Heart right ventricle (tissue), 16 donors: ENCODE measurements around the gene RAP1GAP. TPM values are rescaled to one million over a fixed set of nuclear protein-coding genes. Genes with fewer than 3 reads are reported as not detected.

ENCODE experiments used
- ATAC-seq, 8 donors: fragments of 200-7000 bp; cut with Tn5 transposase; one replicate each; pipeline ENCODE4 v1.9.1; 2020; ENCODE audit warnings: mild to moderate bottlenecking in 8 of 8, moderate library complexity in 8 of 8, moderate number of reproducible peaks in 1 of 8
- DNase-seq, 2 donors: peaks; one replicate each; pipeline ENCODE4 v3.0.0-alpha.2; 2020
- H3K27ac ChIP-seq, 10 donors: fragments of 200-600 bp; sonication (generic) in 2 of 10; one replicate each; pipeline versions ENCODE4 v1.5.0 to v1.8.0; 2020 to 2022; ENCODE audit warnings: mild to moderate bottlenecking in 3 of 10
- H3K27me3 ChIP-seq, 7 donors: fragments of 200-600 bp; one replicate each; pipeline ENCODE4 v1.8.0; 2021 to 2022; ENCODE audit warnings: mild to moderate bottlenecking in 2 of 7
- H3K36me3 ChIP-seq, 9 donors: fragments of 200-600 bp; sonication (generic) in 1 of 9; one replicate each; pipeline versions ENCODE4 v1.5.0 to v1.8.0; 2020 to 2022; ENCODE audit warnings: mild to moderate bottlenecking in 2 of 9
- H3K4me1 ChIP-seq, 9 donors: fragments of 200-600 bp; sonication (generic) in 1 of 9; one replicate each; pipeline versions ENCODE4 v1.5.0 to v1.8.0; 2020 to 2022; ENCODE audit warnings: mild to moderate bottlenecking in 4 of 9
- H3K4me3 ChIP-seq, 10 donors: fragments of 200-600 bp; sonication (generic) in 2 of 10; one replicate each; pipeline versions ENCODE4 v1.5.0 to v1.8.0; 2020 to 2022; ENCODE audit warnings: mild to moderate bottlenecking in 7 of 10, moderate library complexity in 2 of 10
- H3K9me3 ChIP-seq, 11 donors: fragments of 200-600 bp in 10 of 11; sonication (generic) in 2 of 11; one replicate each; pipeline versions ENCODE4 v1.5.0 to v1.8.0; 2013 to 2022; ENCODE audit warnings: mild to moderate bottlenecking in 2 of 11, control low read depth in 1 of 11, moderate library complexity in 1 of 11
- CTCF ChIP-seq, 9 donors: fragments of 200-600 bp; sonication (generic) in 2 of 9; IDR thresholded peaks; one replicate each; pipeline versions ENCODE4 v1.5.0 to v1.8.0; 2021 to 2022; ENCODE audit warnings: antibody characterized with exemption in 9 of 9, mild to moderate bottlenecking in 5 of 9, moderate library complexity in 1 of 9
- WGBS, 2 donors: extraction: QIAGEN DNeasy Blood & Tissue Kit; methylation state at CpG; one replicate each; pipeline ENCODE4 v1.1.7; 2013; ENCODE audit warnings: inconsistent platforms in 1 of 2; 5-methylcytosine and 5-hydroxymethylcytosine counted together
- intact Hi-C, 10 donors: fragments of 100-400 bp; cut with DNase I; formaldehyde crosslinking; loops; one replicate each; pipeline versions ENCODE4 v1.11.1 to v1.14.2; 2022
- polyA plus RNA-seq, 2 donors: library from polyadenylated mRNA; stranded (reverse); fragments of 200-250 nt; gene quantifications; one replicate each; pipeline ENCODE4 v1.2.3, GENCODE V29; 2013
- total RNA-seq, 10 donors: library from RNA; stranded (reverse); fragmentation: NEBNext Ultra II Directional in 3 of 10; extraction: Animal tissue kit (Norgen Biotek cat#: 25700) in 3 of 10; gene quantifications; one replicate each; pipeline versions ENCODE4 v1.2.1 to v1.2.4, GENCODE V29; 2021 to 2023
- donor health status: Arrhythmogenic right ventricular cardiomyopathy.
- donor health status: ischemic (EF 13 %, LVEDD 7.1; RV severe dilation, severe dysfunction).
- donor health status: healthy with polysubstance abuse.
- donor health status: DM: no; HTN: yes; CAD: no.
- donor health status: DM: no; HTN: no; CAD: no.
- donor health status: ischemic (EF 25% LVEDD 6.9; RV normal size, moderate dysfunction).
- donor health status: ischemic (EF 25% LVEDD 5.7; RV mildly dilated, moderate dysfunction).
- donor health status: healthy.
- donor health status: DM: yes; HTN: yes; CAD: no.
- donor health status: Ischemic cardiomyopathy.
- donor health status: ischemic (EF 35%, LVEDD 5.7; RV mildly dilated, moderate dysfunction).
- donor health status: nonischemic (EF 11% LVEDD 7.7; RV severe dilation, severe dysfunction).
- donor health status: DM: yes; HTN: yes; CAD: no.
- donor health status: PGD.
- donor health status: ischemic (EF 29% LVEDD 5.4; RV normal size, mild dysfunction).
- donor health status: nonischemic (EF 23%, LVEDD 6.1; RV moderate dilation, normal function).

The RAP1GAP gene
- total and polyA plus RNA-seq, 12 donors = 0.42 to 5.9 (median 4.0) TPM

DNA sequence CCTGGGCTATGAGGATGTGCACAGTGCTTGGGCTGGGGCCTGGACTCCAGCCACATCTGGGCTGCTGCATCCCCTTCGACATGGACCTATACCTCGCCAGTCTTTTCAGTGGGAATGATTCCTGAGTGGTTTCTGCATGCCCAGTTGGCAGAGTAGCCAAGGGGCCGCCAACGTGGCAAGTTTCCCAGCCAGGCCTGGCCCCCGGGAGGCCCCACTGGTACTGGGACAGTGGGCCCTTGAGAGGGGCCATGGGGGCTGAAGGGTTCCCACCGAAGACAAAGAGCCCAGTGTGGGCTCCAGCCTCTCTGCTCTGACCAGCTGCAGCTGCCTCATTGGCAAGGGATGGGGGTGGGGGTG is 15.4 kb downstream of the RAP1GAP start:
- WGBS, 2 donors = 65% methylated on average over 6 of the region's 6 CpGs
- H3K4me3 ChIP-seq = no peak overlapping the region
- no peak overlapping the region for H3K27ac ChIP-seq
- DNase-seq (no peak), ATAC-seq (no peak)
- H3K36me3 ChIP-seq = no peaks in the 10 kb centered on the region
- TF ChIP-seq CTCF (IDR thresholded peaks at IDR 0.05) = no peak
- H3K27me3 ChIP-seq = peaks cover 0 to 37% (median 3%) of the 10 kb centered on the region in 7 donors
- intact Hi-C loops = loop anchor here in 7 of 10 donors (5.0 to 10.0 kb wide), 7 partner anchors 79 to 419 kb away; partner anchors contain the start of gene ALPL (in 1 of the 7)
- no peaks in the 10 kb centered on the region for H3K9me3 ChIP-seq
- H3K4me1 ChIP-seq = peaks cover 6 to 8% (median 7%) of the 10 kb centered on the region in 9 donors

GRCh38 chr1:21652937-21653743 is 16.0 kb downstream of the RAP1GAP start:
- WGBS, 2 donors = 63 to 74% methylated on average over 10 of the region's 10 CpGs
- intact Hi-C loops = loop anchor here in 7 of 10 donors (5.0 to 10.0 kb wide), 7 partner anchors 78 to 418 kb away; partner anchors contain the start of gene ALPL (in 1 of the 7)
- H3K4me3 ChIP-seq = no peak overlapping the region
- peaks cover 6 to 8% (median 7%) of the 10 kb centered on the region in 9 donors for H3K4me1 ChIP-seq
- H3K27me3 ChIP-seq = peaks cover 0 to 39% (median 9%) of the 10 kb centered on the region in 7 donors
- ATAC-seq (no peak), DNase-seq (no peak)
- H3K9me3 ChIP-seq = no peaks in the 10 kb centered on the region
- TF ChIP-seq CTCF (IDR thresholded peaks at IDR 0.05) = no peak
- H3K36me3 ChIP-seq = no peaks in the 10 kb centered on the region
- no peak overlapping the region for H3K27ac ChIP-seq

DNA sequence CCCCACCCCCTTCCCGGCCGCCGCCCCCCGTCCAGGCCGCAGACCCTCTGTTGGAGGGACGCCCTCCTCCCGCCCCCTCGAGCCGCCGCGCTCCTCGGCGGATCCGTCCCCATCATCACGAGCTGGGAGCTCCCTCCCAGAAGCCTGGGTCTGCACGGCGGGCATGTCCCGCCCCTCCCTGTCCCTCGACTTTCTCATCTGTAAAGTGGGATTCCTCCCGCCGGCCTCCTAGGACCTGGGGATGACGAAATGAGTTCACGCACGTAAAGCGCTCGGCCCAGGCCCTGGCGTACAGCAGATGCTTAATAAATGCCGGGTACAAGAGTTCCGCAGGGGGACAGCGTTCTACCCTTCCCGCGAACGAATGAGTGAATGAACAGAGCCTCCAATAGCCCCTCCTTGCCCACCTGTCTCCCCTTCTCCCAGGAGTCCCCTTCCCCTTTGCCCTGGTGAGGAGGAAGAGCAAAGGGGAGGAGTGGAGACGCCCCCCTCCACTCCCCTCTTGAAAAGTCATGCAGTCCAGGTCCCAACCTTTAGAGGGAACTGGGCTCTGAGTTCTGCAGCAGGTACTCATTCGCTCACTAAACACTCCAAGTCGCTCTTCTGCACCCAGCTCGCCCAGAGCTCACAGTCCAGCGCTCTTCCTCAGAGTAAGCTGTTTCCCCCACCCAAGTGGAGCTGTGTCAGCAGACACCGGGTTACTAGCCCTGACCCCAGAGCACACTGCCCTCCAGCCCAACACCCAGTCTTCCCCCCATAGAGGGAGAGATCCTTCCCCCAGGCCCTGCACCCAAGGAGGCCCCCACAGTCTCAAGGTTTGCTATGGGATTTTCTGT is 16.8 kb downstream of the RAP1GAP start:
- intact Hi-C loops = loop anchor here in 7 of 10 donors (5.0 to 10.0 kb wide), 7 partner anchors 78 to 418 kb away; partner anchors contain the start of gene ALPL (in 1 of the 7)
- WGBS, 2 donors = 16 to 26% methylated on average over 38 to 39 of the region's 39 CpGs
- H3K27ac ChIP-seq = no peak overlapping the region
- ATAC-seq (no peak), DNase-seq (no peak)
- H3K4me1 ChIP-seq = peaks cover 6 to 8% (median 7%) of the 10 kb centered on the region in 9 donors
- no peaks in the 10 kb centered on the region for H3K36me3 ChIP-seq
- peaks cover 0 to 44% (median 10%) of the 10 kb centered on the region in 7 donors for H3K27me3 ChIP-seq
- peak overlapping the region in 8 of 10 donors; percentile 16 to 57 (median 29) for H3K4me3 ChIP-seq
- H3K9me3 ChIP-seq = no peaks in the 10 kb centered on the region
- no peak for TF ChIP-seq CTCF (IDR thresholded peaks at IDR 0.05)
